Measurements from ENCODE around the gene CACNA2D4.

DNA sequence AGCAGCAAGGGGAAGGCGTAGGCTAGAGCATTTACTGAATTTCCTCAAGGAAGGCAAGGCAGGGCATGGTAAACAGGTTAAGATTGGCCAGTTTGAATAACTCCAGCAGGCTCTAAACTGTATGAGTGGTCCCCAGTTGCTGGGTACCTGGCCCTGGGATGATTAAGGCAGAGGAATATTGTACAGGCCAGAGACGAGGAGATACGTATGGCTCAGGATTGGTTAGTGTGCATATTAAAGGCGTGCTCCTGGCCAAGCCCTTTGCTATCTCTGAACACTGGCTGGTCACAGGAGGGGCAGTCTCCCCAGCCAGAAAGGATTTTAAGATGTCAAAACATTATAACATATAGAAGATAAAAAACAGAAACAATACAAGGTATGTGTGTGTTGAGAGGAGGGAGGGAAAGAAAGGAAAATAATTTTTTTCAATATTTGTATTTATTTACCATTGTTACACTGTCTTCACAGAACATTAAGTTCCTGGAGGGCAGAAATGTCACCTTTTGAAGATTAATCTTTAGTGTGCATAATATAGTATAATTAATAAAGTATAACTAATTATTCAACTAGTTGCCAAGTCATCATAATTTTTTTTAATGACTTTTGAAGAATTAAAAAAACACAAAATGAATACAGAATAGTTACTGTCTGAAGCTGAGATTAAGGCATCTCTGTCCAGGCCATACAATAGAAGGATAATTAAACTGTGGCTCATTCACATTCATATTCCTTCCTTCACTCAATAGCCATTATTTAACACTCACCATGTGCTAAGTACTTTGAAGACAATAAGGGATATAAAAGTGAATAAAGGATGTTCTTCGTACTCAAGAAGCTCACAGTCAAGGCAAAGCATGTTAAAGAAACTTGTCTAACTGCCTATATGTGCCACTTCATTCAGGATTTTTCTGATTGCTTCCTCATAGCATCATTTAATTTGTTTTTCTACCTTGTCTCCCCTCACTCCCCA lies 43.9 kb upstream of the CACNA2D4 start:
- no peak for TF ChIP-seq CTCF (IDR thresholded peaks at IDR 0.05)
- no peak for TF ChIP-seq POLR2A (IDR thresholded peaks at IDR 0.05)
- TF ChIP-seq EP300 (IDR thresholded peaks at IDR 0.05) = no peak
- no peak for TF ChIP-seq POLR2AphosphoS5 (IDR thresholded peaks at IDR 0.05)

Measured in gastroesophageal sphincter (tissue), 3 donors.